ENCODE results near the gene STOX2.

STOX2 gene

GRCh38 chr4:184059099-184059498 is 154.0 kb downstream of the STOX2 start:
- H3K4me3 ChIP-seq (ENCODE audit: low read depth, low read length), result no peak overlapping the region
- no peak for TF ChIP-seq CTCF (conservative IDR thresholded peaks at IDR 0.05; ENCODE audit: low read depth, low read length)
- no peak for DNase-seq (ENCODE audit: low read depth)

- no peak for DNase-seq (ENCODE audit: low read depth)
- H3K4me3 ChIP-seq (ENCODE audit: low read depth, low read length), result no peak overlapping the region
- no peak for TF ChIP-seq CTCF (conservative IDR thresholded peaks at IDR 0.05; ENCODE audit: low read depth, low read length)
Measured at GRCh38 chr4:184061582-184061981, 156.5 kb downstream of the STOX2 start.

GRCh38 chr4:184062769-184063168 is 157.7 kb downstream of the STOX2 start:
- DNase-seq (ENCODE audit: low read depth), result no peak
- H3K4me3 ChIP-seq (ENCODE audit: low read depth, low read length), result no peak overlapping the region
- no peak for TF ChIP-seq CTCF (conservative IDR thresholded peaks at IDR 0.05; ENCODE audit: low read depth, low read length)

GRCh38 chr4:184064877-184065276 is 159.8 kb downstream of the STOX2 start:
- H3K4me3 ChIP-seq (ENCODE audit: low read depth, low read length), result no peak overlapping the region
- DNase-seq (ENCODE audit: low read depth), result no peak
- no peak for TF ChIP-seq CTCF (conservative IDR thresholded peaks at IDR 0.05; ENCODE audit: low read depth, low read length)

GRCh38 chr4:184066584-184067300 is 161.6 kb downstream of the STOX2 start:
- no peak for DNase-seq (ENCODE audit: low read depth)
- no peak overlapping the region for H3K4me3 ChIP-seq (ENCODE audit: low read depth, low read length)
- no peak for TF ChIP-seq CTCF (conservative IDR thresholded peaks at IDR 0.05; ENCODE audit: low read depth, low read length)

GRCh38 chr4:184067931-184068554 is 162.9 kb downstream of the STOX2 start:
- TF ChIP-seq CTCF (conservative IDR thresholded peaks at IDR 0.05; ENCODE audit: low read depth, low read length), result no peak

More at GRCh38 chr4:184067931-184068554, 162.9 kb downstream of the STOX2 start:
- no peak overlapping the region for H3K4me3 ChIP-seq (ENCODE audit: low read depth, low read length)
- no peak for DNase-seq (ENCODE audit: low read depth)

All from choroid plexus epithelial cell (primary cell).